ENCODE measurements around the gene FCN1.

The FCN1 gene

GRCh38 chr9:134891053-134891452 lies 26.7 kb downstream of the FCN1 start:
- DNase-seq = no peak

- DNase-seq = peak; percentile 22
Measured at GRCh38 chr9:134890155-134890495, 27.6 kb downstream of the FCN1 start.

GRCh38 chr9:134889386-134890154 lies 28.1 kb downstream of the FCN1 start:
- DNase-seq = peak; percentile 20

- peak; percentile 36 for DNase-seq
Measured at GRCh38 chr9:134888603-134889190, 29.0 kb downstream of the FCN1 start.

GRCh38 chr9:134887686-134888602 lies 29.8 kb downstream of the FCN1 start:
- DNase-seq = peak; percentile 39

- no peak for DNase-seq
Measured at GRCh38 chr9:134887219-134887618, 30.5 kb downstream of the FCN1 start.

GRCh38 chr9:134886413-134886913 lies 31.2 kb downstream of the FCN1 start:
- peak; percentile 25 for DNase-seq

GRCh38 chr9:134885679-134886412 lies 31.9 kb downstream of the FCN1 start:
- peak; percentile 34 for DNase-seq

- peak; percentile 34 for DNase-seq
Measured at GRCh38 chr9:134885001-134885678, 32.6 kb downstream of the FCN1 start.

- peak; percentile 33 for DNase-seq
Measured at GRCh38 chr9:134884492-134884891, 33.2 kb downstream of the FCN1 start.

- peak; percentile 30 for DNase-seq
Measured at GRCh38 chr9:134883040-134883782, 34.5 kb downstream of the FCN1 start.

GRCh38 chr9:134882204-134882785 lies 35.4 kb downstream of the FCN1 start:
- peak; percentile 5 for DNase-seq

- peak; percentile 20 for DNase-seq
Measured at GRCh38 chr9:134881313-134881670, 36.4 kb downstream of the FCN1 start.

GRCh38 chr9:134880484-134881312 lies 37.0 kb downstream of the FCN1 start, which contains the start of gene FCN2:
Gene FCN2 (plus strand): TSS chr9:134880810. CDS start chr9:134880822, 12 bp downstream.
- peak; percentile 38 for DNase-seq

GRCh38 chr9:134879664-134880483 lies 37.8 kb downstream of the FCN1 start:
- DNase-seq = no peak

- DNase-seq = peak; percentile 28
Measured at GRCh38 chr9:134877541-134877940, 40.2 kb downstream of the FCN1 start.

GRCh38 chr9:134875371-134875770 lies 42.3 kb downstream of the FCN1 start:
- peak; percentile 23 for DNase-seq

GRCh38 chr9:134872482-134873231 lies 45.1 kb downstream of the FCN1 start:
- no peak for DNase-seq
